Globus pallidus (tissue), 1 donor: ENCODE results near the gene PSRC1.
A peak's percentile ranks its signal among the peaks of the same experiment; 100 is the strongest.

Experiments used
- DNase-seq: peaks from one replicate; pipeline ENCODE4 v3.0.0-alpha.2; 2015; ENCODE audit warnings: low spot score

PSRC1 gene

GRCh38 chr1:109272021-109272799, 10.7 kb downstream of the PSRC1 start:
- DNase-seq: no peak

- DNase-seq: no peak
These were observed 11.5 kb downstream of the PSRC1 start for GRCh38 chr1:109271458-109271857.

GRCh38 chr1:109270623-109271317, 12.2 kb downstream of the PSRC1 start:
- DNase-seq: no peak

GRCh38 chr1:109269981-109270622, 12.8 kb downstream of the PSRC1 start:
- DNase-seq: no peak

- no peak for DNase-seq
These were observed 13.5 kb downstream of the PSRC1 start for GRCh38 chr1:109269212-109269980.

- DNase-seq: peak; percentile 74
These were observed 14.3 kb downstream of the PSRC1 start for GRCh38 chr1:109268431-109269211.

GRCh38 chr1:109267743-109268300, 15.1 kb downstream of the PSRC1 start:
- no peak for DNase-seq

GRCh38 chr1:109266965-109267364, 16.0 kb downstream of the PSRC1 start:
- DNase-seq: no peak

- no peak for DNase-seq
These were observed 17.1 kb downstream of the PSRC1 start for GRCh38 chr1:109265741-109266330.

- DNase-seq: no peak
These were observed 17.9 kb downstream of the PSRC1 start for GRCh38 chr1:109265016-109265415.

- DNase-seq: no peak
These were observed 18.6 kb downstream of the PSRC1 start for GRCh38 chr1:109264379-109264755.

GRCh38 chr1:109263597-109264378, 19.2 kb downstream of the PSRC1 start:
- DNase-seq: peak; percentile 95

GRCh38 chr1:109263234-109263596, 19.7 kb downstream of the PSRC1 start:
- DNase-seq: no peak

- no peak for DNase-seq
These were observed 20.5 kb downstream of the PSRC1 start for GRCh38 chr1:109262231-109263055.

- no peak for DNase-seq
These were observed 21.4 kb downstream of the PSRC1 start for GRCh38 chr1:109261578-109261977.

GRCh38 chr1:109261006-109261405, 21.9 kb downstream of the PSRC1 start:
- no peak for DNase-seq

- DNase-seq: no peak
These were observed 23.0 kb downstream of the PSRC1 start for GRCh38 chr1:109259674-109260557.
